AG08396 (cell line): ENCODE results near the gene BLVRA.

Experiments
- DNase-seq: peaks from one replicate; pipeline ENCODE4 v3.0.0; 2012; ENCODE audit warnings: low spot score, mixed read lengths

BLVRA gene

DNA sequence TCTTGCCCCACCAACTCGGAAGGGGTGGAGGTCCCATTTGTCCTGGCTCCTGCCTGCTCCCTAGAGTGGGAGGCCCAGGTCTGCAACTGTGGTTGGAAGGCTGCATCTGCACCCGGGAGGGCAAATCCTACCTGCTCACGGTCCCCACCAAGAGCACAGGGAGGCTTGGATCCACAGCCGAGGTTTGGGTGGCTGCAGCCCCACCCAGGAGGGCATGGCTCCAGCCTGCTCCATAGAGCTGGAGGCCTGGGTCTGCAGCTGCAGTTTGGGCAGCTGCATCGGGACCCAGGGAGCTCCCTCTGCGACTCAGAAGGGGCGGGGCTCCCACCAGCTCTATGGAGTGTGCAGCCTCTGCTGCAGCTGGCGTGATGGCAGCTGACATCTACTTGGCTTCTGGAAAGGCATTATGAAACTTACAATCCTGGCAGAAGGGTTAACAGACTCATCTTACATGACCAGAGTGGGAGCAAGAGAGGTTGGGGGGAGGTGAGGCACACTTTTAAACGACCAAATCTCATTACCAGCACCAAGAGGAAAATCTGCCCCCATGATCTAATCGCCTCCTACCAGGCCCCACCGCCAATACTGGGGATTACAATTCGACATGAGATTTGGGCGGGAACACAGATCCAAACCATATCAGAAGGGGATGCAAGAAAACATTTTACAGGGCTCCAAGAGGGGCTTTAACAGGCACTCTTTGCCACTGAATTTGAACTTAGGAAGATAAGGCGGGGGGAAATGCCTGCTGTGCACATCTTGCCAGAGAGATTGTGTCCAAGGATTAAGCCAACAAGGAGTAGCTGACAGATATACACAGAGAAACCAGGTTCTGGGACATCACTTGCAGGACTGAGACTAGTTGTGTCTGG lies 8.2 kb upstream of the BLVRA start:
- peak; percentile 53 for DNase-seq

DNA sequence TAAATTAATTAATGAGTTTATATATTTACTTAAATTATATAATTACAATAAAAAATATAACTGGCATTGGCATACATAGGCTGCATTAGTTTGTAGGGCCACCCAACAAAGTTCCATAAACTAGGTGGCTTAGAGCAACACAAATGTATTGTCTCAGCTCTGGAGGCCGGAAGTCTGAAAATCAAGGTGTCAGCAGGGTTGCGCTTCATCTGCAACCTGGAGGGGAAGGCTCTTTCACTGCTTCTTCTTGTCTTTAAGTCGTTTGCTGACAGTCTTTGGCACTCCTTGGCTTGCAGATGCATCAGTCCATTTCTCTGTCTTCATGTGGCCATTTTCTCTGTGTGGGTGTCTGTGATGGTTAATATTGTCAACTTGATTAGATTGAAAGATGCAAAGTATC lies 6.1 kb upstream of the BLVRA start:
- no peak for DNase-seq

DNA sequence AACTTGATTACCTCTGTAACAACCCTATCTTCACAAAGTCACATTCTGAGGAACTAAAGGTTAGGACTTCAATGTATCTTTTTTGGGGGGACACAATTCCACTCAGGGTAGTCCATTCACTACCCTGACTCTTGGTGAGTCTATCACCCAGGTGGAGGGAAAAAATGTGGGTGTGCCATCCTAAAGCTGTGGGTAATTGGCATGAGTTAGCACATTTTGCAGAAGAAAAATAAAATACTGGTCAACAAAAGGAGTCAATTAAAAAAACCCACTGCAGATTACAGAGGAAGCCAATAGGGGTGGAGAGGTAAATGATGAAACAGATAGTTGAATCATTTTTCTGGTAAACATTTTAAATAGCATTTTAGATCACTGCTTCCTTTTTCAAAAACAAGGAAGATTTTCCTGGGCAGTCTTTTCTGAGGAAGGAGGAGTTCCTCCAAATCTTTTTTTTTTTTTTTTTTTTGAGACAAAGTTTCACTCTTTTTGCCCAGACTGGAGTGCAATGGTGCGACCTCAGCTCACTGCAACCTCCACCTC lies 5.1 kb upstream of the BLVRA start:
- DNase-seq, result no peak

DNA sequence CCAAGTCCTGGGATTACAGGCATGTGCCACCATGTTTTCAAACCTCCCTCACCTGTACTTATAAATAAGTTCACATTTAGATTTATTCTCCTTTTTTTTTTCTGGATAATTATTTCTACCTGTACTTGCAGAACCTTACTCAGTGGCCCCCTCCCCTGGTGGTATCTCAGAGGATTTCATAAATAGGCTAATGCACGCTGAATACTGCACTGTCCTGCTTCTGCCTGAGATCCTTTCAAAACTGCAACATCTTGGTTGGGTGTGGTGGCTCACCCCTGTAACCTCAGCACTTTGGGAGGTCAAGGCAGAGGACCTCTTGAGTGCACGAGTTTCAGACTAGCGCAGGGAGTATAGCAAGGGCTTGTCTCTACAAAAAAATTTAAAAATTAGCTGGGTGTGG lies 4.6 kb upstream of the BLVRA start:
- no peak for DNase-seq

DNA sequence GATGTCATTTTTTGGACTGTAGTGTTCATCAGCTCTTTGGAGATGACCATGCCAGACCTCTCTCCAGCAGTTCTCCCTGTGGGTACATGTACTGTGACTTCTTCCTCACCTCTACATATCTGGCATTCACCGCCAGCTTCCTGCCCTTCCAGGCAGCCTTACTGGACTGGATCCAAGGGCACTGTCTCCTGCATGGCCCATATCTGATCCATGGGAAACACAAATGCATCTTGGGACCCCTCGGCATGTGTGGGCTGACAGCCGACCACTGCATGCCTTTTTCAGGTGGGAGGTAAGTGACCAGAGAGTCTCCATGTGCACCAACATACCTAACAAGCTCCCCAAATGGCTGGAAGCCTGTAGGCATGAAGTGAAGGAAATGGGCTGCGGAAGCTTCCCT lies 3.9 kb upstream of the BLVRA start:
- DNase-seq, result no peak

DNA sequence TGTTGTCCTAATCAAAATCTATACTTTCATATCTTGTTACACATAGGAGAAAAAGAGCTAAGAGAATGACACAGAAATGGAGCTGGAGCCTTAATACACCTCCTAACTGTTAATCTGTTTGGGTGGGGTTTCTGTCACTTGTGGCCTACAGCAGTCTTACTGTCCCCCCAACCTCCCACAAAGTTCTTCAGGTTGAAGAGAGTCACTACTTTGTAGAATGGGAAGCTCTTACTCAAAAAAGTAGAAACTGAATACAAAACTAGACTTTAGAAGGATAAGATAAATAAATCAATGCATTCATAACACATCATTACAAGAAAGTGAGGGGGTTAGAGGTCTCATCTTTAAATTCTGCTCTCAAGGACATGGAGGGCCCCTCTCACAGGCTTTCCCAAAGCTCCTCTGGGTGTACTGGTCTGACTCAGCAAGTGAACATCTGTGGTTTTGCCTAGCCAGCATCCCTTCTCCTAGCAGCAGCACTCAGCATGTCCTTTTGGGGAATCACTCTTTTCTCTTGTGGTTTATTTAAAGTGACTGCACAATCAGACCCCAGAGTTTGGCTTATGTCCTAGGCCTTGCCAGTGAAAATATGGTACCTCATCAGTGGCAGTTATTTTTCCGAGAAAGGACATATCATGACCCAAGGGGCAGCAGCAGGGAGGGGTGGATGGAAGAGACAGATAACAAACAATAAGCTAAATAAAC lies 2.0 kb upstream of the BLVRA start:
- peak; percentile 86 for DNase-seq

DNA sequence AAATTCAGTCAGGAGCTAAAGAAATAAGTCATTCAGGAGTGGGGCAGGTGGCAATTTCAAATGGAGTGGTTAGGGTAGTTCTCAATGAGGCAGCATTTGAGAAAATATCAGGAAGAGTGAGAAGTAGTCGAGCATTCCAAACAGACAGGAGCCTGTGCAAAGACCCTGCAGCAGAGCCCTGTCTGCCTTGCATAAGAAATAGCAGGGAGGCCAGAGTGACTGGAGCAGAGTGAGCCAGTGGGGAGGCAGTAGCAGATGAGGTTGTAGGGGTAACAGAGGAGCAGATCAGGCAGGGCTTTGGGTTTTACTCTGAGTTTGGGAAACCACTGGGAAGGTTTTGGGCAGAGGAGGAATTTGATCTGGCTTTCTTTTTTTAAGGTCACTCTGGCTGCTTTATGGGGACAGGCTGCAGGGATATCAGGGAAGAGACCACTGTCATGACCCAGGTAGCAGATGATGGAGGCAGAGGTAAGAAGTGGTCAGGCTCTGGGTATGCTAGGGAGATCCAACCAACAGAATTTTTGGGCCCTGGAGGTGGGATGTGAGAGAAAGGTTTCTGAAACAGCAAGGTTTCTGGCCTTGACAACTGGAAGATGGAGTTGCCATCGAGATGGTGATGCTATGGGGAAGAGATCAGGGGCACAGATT lies 1.3 kb upstream of the BLVRA start:
- DNase-seq, result no peak

DNA sequence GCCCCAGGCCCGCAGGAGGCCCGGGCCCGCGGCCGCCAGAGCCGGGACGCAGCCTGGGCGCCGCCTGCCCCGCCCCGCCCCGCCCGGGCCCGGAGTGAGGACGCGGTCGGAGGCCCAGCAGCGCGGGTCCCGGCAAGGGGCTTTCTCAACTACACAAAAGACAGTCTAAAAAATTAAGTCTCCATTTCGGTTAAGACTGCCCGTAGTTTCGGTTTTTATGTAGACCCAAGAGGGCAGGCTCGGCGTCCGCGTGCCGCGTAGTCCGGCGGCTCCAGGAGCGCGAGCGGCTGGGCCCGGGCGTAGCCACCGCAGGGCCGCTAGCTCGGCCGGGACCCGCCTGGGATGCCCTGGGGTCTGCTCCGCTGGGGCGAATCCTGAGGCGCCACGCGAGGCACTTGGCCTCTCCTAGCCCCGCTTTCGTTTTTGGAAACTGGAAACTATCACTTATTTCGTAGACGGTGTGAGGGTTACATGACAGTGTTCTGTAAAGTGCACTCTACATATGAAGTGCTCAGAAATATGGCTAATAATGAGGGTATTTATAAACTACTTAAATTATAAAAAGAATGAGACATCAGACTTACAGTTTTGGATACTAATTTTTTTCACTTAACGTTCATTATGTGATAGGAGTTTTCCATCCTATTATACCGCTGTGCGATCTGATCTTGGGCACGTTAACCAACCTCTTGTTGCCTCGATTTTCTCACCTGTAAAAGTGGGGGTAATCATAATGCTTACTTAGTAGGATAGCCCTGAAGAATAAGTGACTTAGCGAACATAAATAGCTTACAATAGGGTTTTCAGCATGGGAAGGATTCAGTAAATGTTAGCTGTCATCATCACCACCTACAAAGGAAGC lies 573 bp downstream of the BLVRA start:
- peak; percentile 69 for DNase-seq

DNA sequence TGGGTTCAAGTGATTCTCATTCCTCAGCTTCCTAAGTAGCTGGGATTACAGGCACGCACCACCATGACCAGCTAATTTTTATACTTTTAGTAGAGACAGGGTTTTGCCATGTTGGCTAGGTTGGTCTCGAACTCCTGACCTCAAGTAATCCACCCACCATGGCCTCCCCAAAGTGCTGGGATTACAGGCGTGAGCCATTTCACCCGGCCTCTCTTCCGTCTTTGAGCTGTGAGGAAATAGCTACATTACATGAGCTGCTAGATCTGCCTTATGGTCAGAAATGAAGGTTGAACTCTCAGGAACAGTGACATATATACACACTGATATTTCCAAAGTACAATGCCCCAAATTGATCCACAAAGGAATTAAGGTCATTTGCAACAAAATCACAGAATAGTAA lies 2.4 kb downstream of the BLVRA start:
- no peak for DNase-seq

DNA sequence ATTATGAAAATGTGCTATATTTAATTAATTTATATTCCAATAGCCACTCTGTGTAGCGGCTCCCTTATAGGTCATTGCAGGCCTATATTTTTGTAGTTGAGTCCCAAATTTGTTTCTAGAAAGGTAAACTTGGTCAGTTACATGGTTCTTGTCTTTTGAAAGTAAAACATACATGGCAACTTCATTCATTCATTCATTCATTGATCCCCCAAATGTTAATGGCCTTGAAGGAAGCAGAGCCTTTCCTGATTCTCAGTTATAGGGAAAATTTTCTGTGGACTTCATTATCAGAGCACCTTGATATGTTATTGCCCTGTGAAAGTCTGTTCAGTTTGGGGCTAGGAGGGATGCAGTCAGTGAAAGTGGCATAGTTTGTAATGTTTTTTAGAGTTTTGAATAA lies 2.9 kb downstream of the BLVRA start:
- no peak for DNase-seq

DNA sequence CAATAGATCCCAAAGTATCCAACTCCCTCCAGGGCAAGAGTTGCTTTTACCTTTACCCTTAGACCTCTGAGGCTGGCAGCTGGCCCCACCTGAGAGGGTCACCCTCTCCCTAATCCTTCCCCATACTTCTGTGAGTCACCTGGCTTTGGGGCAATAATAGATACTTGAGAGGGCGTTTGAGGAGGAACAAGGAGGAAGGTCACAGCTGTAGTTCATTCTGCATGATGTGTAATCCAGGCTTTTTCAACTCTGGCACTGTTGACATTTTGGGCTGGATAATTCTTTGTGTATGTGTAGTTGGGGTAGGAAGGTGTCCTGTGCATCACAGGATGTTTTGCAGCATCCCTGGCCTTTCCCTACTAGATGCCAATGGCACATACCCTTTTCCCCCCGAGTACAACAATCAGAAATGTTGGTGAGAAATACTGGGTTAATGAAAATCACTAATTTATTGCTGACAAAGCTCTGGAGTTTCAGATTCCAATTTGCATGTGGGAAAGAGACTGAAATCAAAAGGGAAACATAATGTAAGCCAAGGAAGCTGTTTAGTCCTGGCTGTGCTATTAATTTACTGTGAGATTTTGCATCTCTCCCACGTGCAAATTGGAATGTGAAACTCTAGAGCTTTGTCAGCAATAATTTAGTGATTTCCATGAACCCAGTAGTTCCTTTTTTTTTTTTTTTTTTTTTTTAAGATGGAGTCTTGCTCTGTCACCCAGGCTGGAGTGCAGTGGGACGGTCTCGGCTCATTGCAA lies 3.6 kb downstream of the BLVRA start:
- DNase-seq, result no peak

DNA sequence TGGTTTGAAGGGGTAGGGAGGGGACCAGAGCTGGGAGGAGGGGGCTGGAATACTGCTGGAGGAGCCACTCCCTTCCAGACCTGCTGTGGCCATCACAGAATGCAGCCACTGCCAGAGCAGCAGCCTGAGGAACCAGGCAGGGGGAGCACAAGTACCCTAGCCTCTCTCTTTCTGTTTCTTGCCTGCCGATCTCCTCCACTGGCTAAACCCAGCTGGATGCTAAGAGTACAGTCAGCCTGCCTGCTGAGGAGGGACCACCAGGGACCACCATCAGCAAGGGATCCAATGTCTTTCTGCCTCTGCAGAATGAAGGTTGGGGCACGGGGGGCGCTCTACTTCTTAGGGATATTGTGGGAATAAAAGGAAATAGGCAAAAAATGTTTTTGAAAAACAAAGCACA lies 4.7 kb downstream of the BLVRA start:
- no peak for DNase-seq

DNA sequence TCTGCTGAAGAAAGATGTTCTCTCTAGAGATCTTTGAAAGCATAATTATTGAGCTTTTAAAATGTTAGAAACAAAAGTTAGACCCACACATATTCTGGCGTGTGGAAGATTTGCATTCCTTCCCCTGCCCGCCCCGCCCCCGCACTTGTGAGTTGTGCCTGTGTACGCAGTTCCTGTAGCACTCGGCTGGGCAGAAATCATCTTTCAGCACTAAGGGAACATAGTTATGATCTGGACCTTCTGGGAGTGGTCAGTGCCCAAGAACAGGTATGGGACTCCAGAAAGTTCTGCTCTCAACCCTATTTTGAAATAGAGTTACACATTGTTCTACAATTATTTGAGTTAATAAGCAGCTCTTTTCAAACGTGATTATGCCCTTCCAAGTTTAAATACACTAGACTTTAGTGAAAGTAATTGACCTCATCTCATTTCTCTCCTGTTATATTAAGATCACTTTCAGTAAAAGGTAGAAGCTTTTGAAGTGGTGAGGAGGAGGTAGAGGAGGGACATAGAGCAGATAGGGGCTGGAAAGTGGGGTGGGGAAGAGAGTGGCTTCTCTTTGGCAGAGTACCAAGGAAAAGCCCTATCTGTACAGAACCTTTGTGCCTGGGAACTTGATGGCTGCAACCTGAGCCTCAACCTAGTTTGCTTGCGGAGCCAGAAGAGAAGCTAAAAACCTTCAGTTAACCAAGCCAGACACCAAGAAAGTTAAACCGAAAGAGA lies 5.7 kb downstream of the BLVRA start:
- DNase-seq, result no peak

DNA sequence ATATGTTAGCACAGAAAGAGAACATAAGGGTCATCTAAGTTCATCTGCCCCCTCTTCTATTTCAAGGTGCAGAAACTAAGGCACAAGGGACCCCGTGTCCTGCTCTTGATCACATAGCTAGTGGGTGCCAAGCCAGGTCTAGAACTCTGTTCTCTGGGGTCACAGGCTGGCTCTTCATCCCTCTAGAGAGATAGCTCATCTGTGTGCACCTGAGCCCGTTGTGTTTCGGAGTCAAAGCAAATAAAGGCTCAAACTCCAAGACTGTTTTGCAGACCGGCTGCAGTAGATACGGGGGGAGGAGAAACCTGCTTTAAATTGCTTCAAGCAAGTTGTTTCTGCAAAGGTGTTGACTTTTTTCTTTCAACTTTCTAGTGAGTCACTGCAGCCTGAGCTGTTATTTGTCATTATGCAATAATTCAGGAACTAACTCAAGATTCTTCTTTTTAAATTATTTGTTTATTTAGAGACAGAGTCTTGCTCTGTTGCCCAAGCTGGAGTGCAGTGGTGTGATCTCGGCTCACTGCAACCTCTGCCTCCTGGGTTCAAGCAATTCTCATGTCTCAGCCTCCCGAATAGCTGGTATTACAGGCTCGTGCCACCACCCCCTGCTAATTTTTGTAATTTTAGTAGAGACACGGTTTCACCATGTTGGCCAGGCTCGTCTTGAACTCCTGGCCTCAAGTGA lies 6.5 kb downstream of the BLVRA start:
- no peak for DNase-seq

DNA sequence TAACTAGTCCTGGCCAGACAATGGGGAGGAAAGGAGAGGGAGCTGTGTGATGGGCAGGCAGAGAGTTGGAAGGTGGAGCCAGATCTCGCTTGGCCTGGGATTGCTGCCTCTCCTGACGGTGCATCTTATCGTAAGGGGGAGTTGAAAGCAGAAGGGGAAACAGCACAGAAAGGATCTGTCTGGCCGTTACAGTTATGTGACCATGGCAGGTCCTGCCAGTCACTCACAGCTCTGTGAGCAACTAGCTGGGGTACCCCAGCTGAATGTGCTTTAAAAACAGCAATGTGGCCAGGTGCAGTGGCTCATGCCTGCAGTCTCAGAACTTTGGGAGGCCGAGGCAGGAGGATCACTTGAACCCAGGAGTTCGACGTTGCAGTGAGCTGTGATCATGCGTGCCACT lies 8.1 kb downstream of the BLVRA start:
- DNase-seq, result no peak

DNA sequence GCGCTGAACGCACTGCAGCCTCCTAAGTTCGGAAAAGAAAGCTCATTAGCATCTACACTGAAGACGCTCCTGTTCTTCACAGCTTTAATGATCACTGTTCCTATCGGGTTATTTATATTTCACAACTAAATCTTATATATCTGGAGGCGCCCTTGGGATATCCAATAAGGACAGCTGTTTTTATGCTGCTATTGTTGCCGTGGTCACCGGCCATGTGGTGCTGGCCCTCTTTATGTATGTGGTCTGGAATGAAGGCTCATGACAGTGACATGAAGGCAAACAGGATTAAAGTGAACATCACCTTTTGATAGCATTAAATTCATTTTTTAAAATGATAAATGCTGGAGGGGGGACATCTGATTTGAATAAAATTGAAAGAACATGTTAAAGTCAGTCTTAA lies 8.8 kb downstream of the BLVRA start:
- no peak for DNase-seq

DNA sequence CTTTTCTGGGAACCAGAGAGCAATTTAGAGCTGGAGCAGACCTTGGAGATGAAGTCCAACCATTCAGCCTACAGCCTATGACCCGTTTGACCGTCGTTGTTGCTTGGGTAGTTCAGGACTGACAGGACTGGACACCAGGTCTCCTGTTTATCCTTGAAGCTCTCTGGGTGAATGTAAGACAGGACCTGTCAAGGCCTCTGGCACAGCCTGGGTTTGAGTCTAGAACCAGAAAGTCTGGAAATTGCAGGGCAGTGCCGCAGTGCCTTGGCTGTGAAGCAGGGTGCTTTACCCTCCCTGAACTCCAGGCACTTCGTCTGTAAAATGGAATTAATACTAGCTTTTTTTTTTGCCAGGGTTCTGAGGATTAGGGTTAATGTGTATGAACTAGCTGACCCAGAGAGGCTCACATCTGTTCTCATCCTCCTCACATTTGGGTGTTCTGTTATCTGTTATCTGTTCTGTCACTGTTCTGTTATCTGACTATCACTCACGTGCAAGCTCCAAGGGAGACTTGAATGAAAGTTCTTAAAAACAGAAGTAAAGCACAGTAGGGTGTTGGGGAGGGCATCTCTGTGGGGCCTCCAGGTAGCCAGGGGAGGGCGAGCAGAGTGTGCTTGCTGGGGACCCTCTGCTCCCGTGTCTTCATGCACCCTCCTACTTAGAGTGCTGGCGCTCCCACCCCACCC lies 9.9 kb downstream of the BLVRA start:
- DNase-seq, result no peak

DNA sequence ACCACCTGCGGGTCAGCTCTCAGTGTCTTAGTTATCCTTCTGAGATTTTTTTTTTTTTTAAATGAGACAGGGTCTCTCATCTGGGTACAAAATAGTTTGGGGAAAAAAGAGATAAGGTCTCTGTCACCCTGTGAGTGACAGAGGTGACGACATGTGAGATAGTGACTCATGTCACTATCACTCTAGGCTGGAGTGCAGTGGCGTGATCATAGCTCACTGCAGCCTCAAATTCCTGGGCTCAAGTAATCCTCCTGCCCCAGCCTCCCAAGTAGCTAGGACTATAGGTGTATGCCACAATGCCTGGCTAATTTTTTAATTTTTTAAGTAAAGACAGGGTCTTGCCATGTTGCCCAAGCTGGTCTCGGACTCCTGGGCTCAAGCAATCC lies 10.4 kb downstream of the BLVRA start:
- no peak for DNase-seq

DNA sequence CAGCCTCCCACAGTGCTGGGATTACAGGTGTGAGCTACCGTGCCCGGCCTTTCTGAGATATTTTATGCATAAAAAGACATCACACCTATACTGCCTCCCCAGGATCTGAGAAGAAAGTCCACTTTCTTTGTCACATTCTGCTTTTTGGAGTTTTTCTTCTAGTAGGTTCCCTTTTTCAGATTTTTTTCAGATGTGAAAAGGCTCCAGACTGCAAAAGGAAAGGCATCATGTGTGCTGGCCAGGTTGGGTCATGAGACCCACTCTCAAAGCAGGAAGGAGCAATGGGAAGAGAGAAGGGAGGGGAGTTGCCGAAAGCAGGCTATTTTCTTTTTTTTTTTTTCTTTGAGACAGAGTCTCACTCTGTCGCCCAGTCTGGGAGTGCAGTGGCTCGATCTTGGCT lies 10.8 kb downstream of the BLVRA start:
- DNase-seq, result no peak
